Erythroblast (primary cell): Measurements from ENCODE around the gene SURF6.

ENCODE experiments used
- DNase-seq, 2 experiments: peaks; one replicate each; lab custom pipeline; 2025; lab: John Stamatoyannopoulos, UW
- GATA1 ChIP-seq: IDR thresholded peaks from 2 replicates; pipeline ENCODE4 v1.6.1; 2011; ENCODE audit warnings: low read depth, mild to moderate bottlenecking, control low read depth, low read length, moderate library complexity
- POLR2A ChIP-seq: IDR thresholded peaks from 2 replicates; pipeline ENCODE4 v1.6.1; 2011; ENCODE audit warnings: mild to moderate bottlenecking, low read length

SURF6 gene

GRCh38 chr9:133360400-133361393, 24.7 kb upstream of the SURF6 start:
- TF ChIP-seq POLR2A = no peak
- no peak for TF ChIP-seq GATA1
- DNase-seq = peak; percentile 32 to 42

- peak; percentile 65 to 82 for DNase-seq
- TF ChIP-seq GATA1 (no peak), POLR2A (no peak)
Observed at GRCh38 chr9:133359399-133360175, 23.6 kb upstream of the SURF6 start.

DNA sequence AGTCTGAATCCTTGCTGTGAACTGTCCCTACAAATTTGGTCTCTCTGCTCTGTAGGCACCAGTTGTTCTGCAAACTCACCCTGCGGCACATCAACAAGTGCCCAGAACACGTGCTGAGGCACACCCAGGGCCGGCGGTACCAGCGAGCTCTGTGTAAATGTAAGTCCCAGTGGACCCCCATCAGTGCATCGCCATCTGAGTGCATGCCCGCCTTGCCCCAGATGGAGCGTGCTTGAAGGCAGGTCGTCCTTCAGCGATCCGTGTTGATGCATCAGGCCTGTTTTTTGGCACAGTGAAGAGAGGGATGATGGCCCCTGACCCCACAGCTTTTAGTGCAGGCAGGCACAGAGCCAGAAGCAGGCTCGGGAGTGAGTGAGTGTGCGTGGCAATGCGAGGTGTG, 21.7 kb upstream of the SURF6 start:
- no peak for DNase-seq
- TF ChIP-seq POLR2A = no peak
- TF ChIP-seq GATA1 = no peak

DNA sequence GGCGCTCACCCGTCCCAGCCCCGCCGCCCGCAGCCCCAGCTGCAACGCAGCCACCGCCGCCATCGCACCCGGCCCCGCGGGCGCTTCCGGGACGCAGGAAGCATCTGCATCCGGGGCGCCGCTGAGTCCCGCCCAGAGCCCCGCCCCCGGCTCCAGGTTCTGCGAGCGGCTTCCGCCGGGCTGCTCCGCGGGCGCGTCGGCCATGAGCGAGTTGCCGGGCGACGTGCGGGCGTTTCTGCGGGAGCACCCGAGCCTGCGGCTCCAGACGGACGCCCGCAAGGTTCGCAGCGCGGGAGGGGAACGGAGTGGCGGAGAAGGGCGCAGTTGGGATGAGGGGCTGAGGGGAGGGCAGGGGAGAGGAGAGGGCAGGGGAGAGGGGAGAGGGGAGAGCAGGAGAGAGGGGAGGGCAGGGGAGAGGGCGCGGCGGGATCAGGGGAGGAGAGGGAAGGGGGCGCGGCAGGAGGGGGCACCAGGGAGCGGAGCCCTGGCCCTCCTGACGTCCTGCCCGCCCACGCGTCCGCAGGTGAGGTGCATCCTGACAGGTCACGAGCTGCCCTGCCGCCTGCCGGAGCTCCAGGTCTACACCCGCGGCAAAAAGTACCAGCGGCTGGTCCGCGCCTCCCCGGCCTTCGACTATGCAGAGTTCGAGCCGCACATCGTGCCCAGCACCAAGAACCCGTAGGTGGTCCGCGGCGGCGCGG, 20.6 kb upstream of the SURF6 start, which contains the start of the genes SURF1 and SURF2:
TSS of gene SURF1 (minus strand) at position 97 of the 701 bp plus-strand sequence. CDS start at position 63, 34 bp downstream.
TSS of gene SURF2 (plus strand) at position 160 of the 701 bp plus-strand sequence. CDS start at position 203, 43 bp downstream.
- TF ChIP-seq GATA1 (no peak), POLR2A (no peak)
- peak; percentile 89 to 93 for DNase-seq

GRCh38 chr9:133355881-133356357, 19.9 kb upstream of the SURF6 start:
- DNase-seq = peak; percentile 49 to 63
- TF ChIP-seq POLR2A (no peak), GATA1 (no peak)

DNA sequence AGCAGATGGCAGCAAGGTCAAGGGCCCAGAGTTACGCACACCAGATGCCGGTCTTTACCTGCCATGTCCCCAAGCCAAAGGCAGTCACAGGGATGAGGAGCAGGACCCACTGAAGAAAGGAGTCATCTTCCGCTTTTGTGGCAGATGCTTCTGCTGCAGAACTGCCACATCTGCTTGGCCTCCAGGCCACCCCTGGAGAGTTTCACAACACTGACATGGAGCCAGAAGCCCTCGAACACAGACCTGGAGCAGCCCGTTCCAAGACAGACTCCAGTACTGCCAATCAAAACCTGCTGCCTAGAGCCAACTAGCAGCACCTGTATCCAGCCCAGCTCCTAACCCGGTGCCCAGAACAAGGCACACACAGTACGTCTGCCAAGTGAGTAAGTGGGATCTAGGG, 18.8 kb upstream of the SURF6 start:
- DNase-seq = no peak
- TF ChIP-seq POLR2A = no peak
- TF ChIP-seq GATA1 = no peak

GRCh38 chr9:133353548-133353947, 17.6 kb upstream of the SURF6 start:
- no peak for DNase-seq

GRCh38 chr9:133352635-133353340, 16.8 kb upstream of the SURF6 start:
- TF ChIP-seq POLR2A (no peak), GATA1 (no peak)
- no peak for DNase-seq

More at GRCh38 chr9:133353548-133353947, 17.6 kb upstream of the SURF6 start:
- TF ChIP-seq POLR2A = no peak
- no peak for TF ChIP-seq GATA1

DNA sequence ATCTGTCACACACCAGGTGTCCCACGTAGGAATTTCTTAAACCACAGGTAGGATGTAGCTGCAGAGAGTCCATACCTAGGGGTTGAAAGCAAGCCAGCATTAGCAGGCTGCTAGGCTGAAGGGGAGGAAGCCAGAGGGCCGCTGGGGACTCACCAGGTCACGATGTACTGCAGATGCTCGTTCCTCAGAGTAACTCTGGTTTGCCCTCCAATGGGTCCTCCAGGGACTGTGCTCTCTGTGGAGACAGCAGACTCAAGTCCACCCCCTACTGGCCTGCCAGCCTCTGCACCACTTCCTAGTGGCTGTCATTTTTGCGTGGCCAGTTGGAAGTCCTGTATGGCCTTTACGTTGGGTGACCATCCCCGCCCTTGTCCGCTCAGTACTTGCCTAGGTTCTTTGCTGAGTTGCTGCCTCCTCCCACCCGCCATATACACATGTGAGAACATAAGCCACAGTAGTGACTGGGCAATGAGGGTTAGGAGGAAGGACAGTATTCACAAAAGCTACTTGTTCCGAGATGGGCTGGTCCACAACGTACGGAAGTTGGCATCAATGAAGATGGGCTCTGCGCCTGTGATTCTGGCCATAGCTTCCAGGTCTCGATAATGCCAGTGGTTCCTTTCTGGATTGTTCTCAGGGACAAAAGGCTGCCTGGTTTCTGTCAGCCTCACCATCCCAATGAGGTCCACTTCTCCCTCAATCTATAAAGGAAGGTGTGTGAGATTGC, 16.1 kb upstream of the SURF6 start:
- peak; percentile 36 for TF ChIP-seq POLR2A
- TF ChIP-seq GATA1 = no peak
- peak; percentile 61 to 80 for DNase-seq

GRCh38 chr9:133351526-133351907, 15.5 kb upstream of the SURF6 start:
- DNase-seq = no peak
- TF ChIP-seq GATA1 (no peak), POLR2A (no peak)

DNA sequence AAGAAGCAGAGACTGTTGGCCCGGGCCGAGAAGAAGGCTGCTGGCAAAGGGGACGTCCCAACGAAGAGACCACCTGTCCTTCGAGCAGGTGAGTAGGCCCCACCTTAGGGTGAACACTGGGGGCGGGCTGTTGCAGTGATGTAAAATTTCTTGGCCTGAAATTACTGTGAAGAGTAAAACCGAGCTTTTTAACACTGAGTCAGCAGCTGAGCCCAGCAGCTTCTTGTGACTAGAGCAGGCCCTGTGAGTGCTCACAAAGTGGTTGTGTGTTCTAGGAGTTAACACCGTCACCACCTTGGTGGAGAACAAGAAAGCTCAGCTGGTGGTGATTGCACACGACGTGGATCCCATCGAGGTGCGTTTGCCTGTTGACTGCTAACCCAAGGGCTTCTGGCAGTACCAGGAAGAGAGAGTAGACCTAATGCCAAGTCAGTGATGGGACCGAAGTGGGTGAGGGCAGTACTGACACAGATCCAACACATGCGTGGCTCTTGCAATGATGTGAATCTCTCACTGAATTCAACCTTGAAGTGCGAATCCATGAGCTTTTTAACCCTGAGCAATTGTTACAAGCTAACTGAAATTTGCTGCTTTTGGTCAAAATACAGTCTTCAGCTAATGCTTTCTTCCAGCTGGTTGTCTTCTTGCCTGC, 14.1 kb upstream of the SURF6 start:
- DNase-seq = no peak
- TF ChIP-seq GATA1 (no peak), POLR2A (no peak)
